ENCODE results near the gene KDR.

Gene KDR

GRCh38 chr4:55032179-55032578, 93.2 kb downstream of the KDR start:
- no peak for TF ChIP-seq CTCF (IDR thresholded peaks at IDR 0.05; ENCODE audit: low read depth, low read length)
- DNase-seq (ENCODE audit: low read depth, low spot score): no peak
- no peak overlapping the region for H3K4me3 ChIP-seq (ENCODE audit: low read depth, low read length)
- in situ Hi-C loops (cut with HindIII; ENCODE audit: low sequenced_read_pairs): no loop called here

- no peak for DNase-seq (ENCODE audit: low read depth, low spot score)
- no peak for TF ChIP-seq CTCF (IDR thresholded peaks at IDR 0.05; ENCODE audit: low read depth, low read length)
- H3K4me3 ChIP-seq (ENCODE audit: low read depth, low read length): no peak overlapping the region
- in situ Hi-C loops (cut with HindIII; ENCODE audit: low sequenced_read_pairs): no loop called here
Observed at GRCh38 chr4:55031158-55031557, 94.2 kb downstream of the KDR start.

GRCh38 chr4:55030589-55030988, 94.8 kb downstream of the KDR start:
- DNase-seq (ENCODE audit: low read depth, low spot score): no peak
- H3K4me3 ChIP-seq (ENCODE audit: low read depth, low read length): no peak overlapping the region
- no peak for TF ChIP-seq CTCF (IDR thresholded peaks at IDR 0.05; ENCODE audit: low read depth, low read length)
- in situ Hi-C loops (cut with HindIII; ENCODE audit: low sequenced_read_pairs): no loop called here

- no peak for TF ChIP-seq CTCF (IDR thresholded peaks at IDR 0.05; ENCODE audit: low read depth, low read length)
- H3K4me3 ChIP-seq (ENCODE audit: low read depth, low read length): no peak overlapping the region
- in situ Hi-C loops (cut with HindIII; ENCODE audit: low sequenced_read_pairs): no loop called here
- DNase-seq (ENCODE audit: low read depth, low spot score): no peak
Observed at GRCh38 chr4:55029821-55030503, 95.4 kb downstream of the KDR start.

- H3K4me3 ChIP-seq (ENCODE audit: low read depth, low read length): no peak overlapping the region
- in situ Hi-C loops (cut with HindIII; ENCODE audit: low sequenced_read_pairs): no loop called here
- TF ChIP-seq CTCF (IDR thresholded peaks at IDR 0.05; ENCODE audit: low read depth, low read length): no peak
- DNase-seq (ENCODE audit: low read depth, low spot score): no peak
Observed at GRCh38 chr4:55029321-55029720, 96.1 kb downstream of the KDR start.

Measured in astrocyte of the spinal cord (primary cell).